ENCODE data around the gene PRIMPOL.
"Not testable (repeated sequence)": the region's sequence is repeated elsewhere in the genome, so short reads cannot be mapped to it uniquely, and the experiment has no call there.

The PRIMPOL gene

DNA sequence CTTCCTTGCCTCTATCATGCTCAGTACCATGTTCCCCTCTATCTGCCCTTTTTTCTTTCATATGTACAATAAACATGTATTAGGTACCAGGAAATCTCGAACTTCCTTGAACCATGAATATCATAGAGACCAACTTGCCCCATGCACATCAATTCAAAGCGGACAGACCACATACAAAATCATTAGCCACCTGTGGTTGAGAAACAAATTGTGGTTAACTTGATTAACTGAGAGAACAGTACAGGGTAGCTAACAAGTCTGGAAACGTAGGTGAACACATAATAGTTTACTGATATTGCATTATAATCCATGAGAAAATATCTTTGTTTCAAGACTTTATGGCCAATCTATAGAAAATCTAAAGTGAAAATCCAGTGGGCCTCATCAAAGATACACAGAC, 8.5 kb upstream of the PRIMPOL start:
- DNase-seq = no peak

DNA sequence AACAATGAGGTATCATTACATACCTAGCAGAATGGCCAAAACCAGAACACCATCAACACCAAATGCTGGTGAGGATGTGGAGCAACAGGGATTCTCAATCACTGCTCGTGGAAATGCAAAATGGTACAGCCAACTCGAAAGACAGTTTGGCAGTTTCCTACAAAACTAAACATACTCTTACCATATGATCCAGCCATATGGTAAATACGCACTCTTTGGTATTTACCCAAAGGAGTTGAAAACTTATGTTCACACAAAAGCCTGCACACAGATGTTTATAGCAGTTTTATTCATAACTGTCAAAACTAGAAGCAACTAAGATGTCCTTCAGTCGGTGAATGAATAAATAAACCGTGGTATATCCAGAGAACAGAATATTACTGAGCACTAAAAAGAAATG, 8.1 kb upstream of the PRIMPOL start:
- DNase-seq = no peak

DNA sequence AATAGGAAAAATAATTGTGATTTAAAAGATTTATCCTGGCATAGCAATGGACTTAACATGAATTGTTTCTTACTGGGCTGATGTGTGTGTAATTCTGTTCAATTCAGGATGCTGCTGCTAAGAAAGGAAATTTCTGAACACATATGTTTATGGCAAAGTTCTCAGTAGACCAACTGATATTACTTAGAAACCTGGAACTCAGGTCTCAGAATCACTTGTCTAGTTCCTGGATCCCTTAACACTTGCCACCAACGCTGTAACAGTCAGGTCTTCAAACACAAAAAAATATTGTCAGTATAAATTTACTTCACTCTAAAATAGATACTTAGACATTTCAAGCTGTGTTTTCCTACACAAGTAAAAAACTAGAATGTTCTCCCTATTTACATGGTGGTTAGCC, 5.8 kb upstream of the PRIMPOL start:
- DNase-seq = no peak

DNA sequence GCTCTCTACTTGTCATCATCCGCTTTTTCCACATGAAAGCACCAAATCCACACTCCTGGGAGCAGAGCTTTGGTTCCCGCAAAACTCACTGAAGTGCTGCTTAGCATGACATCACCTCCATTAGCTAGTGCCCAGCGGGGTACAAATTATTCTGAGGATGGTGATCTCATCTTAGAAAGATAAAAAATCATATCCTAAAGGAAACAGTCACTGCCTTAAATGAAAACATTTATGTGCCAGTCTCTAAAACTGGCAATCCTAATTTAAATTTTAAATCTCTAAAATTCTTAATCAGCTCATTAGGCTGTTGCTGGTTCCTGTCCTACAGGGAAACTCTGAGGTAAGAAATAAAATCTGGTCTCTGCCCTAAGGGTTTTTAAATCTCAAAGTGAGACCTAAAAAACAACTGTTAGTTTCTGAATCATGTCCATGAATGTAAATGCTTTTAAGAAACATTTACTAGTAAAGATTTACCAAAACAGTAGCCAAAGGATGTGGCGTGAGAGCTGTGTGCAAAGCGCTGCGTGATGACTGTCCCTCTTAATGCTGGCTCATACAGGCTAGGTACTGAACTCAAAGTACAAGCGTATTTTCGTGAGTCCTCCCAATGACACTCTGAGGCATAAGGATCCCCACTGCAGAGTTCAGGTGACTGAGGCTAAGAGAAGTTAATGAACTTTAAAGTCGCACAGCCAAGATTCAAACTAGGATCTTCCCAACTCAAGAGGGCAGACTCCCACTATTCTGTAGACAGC, 4.8 kb upstream of the PRIMPOL start:
- no peak for DNase-seq

DNA sequence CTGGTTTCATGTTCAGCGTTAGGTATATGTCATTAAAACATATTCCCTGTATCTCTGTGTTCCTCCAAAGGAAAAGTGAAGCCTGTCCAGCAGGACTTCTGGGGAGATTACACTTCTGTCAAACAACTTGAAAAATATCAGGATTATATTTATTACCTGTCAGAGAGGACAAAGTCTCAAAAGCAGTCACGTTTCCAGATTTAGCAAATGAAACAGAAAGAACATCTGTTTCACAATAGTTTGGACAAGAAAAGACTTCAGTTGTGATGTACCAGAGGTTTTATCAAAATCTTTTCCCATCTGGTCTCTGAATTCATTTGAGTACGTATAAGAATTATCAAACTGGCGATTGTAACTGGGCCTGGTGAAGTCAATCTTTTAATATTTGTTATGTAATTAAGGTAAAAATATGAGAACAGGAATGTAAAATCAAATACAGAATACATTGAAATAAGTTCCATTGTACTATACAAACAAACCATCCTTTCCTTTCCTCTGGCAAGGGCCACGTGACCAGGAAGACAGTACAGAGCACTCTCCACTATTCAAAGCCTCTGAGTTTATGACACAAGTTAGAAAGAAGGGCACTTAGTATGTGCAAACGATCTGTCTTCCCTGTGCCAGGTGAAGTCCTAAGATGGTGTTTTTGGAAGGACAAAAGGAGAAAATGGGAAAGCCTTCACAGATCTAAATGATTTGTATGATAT, 3.5 kb upstream of the PRIMPOL start:
- DNase-seq = no peak

DNA sequence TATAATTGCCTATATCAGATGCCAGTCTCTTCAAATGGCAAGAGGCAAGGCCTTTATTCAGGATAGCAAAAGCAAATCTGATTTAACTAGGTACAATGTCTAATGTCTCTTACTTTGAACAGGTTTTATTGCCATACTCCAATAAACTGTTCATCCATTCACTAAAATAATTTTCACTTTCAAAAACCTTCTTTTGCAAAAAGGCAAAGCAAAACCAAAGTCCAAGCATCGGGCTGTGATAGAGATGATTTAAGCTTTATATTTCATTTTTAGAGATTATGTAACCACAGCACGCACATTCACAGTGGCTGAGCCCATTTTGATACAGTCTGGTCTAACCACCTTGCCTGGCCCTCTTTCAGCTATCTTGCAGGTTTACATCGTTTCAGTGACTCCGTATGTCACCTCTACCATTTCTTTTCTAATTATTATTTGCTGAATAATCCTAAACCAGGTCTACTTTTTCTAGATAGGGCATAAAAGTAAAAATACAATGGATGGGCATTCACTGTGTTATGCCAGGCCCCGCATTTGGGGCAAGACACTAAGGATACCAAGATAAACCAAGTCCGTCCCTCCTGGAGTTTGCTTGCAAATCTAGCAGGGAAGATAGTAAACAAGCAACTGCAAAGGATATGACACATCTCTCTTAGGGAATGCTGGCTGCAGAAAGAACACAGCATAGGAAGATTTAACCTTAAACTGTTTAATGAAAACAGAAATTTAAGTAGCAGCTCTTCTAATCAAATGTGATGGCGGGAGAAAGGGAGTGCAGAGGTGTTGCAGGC, 2.1 kb upstream of the PRIMPOL start:
- no peak for DNase-seq

DNA sequence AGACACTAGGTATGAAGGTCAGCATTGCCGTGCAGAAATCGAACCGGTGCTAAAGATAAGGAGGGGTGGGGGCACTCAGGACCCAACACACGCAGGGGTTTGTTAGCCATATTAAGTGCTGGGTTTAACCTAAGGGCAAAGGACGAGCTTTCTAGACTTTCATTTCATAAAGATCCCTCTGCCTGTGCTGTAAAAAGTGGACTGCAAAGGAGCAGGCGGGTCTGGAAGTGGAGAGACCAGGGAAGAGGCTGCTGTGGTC, 1.6 kb upstream of the PRIMPOL start:
- DNase-seq = no peak

DNA sequence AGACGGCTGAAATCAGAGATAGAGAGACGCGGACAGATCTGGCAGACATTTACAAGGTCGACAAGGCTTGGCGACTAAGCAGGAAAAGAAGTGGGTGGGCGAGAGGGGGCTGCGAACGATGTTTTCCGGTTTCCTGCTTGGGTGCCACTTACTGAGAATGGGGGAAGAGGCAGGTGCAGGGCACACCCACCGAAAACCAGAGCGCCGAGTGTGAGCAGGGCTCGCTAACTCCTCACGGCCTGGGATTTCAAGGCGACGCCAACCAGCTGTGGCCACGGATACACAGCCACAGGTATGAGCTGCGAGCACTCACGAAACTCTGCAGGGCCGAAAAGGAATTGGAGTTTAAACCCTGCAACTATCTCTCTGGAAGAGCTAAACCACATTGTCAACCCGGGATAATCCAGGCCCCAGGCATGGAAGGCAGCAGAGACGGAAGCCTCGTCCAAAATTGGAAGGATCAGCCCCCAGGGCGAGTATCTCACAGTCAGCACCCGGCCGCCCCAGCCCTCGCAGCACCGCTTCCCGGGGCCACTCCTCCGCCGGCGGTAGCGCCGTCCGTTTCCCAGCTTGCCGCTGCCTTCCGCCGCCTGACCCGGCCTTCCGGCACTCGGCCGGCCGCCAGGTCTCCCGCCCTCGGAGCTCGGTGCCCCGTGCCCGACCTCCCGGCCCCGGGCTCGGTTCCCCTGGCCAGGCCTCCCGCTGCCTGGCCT, 1.1 kb upstream of the PRIMPOL start:
- DNase-seq = peak; percentile 76

DNA sequence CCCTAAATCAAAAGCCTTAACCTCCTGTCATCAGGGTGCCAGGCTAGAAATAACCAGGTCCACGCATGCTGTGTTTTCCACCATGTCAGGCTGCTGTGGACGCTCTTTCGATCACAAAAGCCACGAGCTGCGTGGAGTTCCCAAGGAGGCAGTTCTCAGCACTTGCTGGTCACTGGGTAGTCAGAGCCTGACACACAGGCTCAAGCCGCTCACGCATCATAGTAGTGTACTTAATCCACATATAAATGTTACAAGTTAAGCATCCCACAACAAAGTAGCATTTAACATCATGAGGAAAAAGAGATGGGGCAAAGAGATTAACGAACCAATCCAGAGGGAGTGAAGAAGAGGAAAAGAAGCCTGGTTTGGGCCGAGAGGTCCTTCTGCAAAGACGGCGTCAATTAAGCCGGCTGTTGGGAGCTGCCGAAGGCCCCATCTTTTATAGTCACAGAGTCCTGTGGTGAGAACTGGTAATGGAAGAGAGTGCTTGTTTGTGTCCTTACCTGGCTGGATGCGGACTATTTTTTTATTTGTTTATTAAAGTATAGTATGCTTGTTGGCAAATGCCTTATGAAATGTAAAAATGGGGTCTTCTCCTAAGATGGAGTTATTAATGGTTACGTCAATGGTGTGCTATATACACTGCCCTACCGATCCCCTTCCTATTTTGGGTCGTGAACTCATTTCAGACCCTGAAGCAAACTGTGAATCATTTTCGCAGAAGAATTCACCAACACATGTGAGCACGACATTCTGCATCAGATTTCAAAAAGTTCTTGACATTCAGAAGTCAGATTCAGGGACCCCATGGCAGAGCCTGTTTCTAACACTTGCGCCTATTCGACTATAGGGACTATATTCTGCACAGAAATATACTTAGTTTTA, 675 bp downstream of the PRIMPOL start:
- peak; percentile 21 for DNase-seq

DNA sequence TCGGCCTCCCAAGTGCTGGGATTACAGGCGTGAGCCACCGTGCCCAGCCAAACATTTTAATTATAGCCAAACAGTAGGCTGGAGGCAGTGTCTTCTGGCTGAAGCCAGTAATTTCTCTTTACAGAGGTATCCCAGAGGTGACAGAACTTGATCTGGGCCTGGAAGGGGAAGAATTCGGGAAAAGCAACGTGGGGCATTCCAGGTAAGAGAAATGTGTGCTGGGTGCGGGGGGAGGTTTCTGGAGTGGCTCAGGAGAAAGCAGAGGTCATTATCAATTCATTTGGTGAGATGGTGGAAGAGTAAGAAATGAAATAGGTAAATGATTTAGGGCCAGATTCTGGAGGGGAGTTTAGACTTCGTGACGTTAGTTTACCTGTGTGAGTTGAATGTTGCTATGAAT, 2.4 kb downstream of the PRIMPOL start:
- DNase-seq = no peak

DNA sequence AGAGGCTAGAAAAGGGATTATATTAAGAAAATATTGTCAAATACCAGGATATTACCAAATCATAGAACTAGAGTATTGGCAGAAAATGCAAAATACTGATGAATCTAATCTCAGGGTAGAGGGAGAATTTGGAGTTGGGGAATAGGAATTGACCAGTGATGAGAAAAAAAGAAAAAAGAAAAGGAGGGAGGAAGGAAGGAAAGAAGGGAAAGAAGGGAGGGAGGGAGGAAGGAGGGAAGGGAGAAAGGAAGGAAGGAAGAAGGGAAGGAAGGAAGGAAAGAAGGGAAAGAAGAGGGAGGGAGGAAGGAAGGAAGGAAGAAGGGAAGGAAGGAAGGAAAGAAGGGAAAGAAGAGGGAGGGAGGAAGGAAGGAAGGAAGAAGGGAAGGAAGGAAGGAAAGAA, 3.1 kb downstream of the PRIMPOL start:
- DNase-seq = not testable (repeated sequence)

DNA sequence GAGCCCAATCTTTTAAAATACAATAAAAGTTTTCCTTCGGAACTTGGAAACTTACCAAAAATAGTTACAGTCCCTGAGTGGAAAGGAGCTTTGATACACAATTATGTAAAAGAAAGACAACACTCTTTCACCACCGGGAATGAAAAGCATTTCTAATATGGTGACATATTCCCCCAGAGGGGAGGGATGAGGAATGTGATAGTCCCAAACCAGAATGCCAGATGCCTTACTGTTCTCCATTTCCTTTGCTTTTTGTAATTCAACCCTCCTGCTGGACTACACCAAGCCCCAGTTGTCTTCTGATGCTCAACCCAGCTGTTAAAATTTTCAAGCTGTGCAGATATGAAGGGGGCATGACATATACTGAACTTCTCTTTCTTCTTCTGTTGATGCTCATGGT, 4.1 kb downstream of the PRIMPOL start:
- DNase-seq = peak; percentile 47

DNA sequence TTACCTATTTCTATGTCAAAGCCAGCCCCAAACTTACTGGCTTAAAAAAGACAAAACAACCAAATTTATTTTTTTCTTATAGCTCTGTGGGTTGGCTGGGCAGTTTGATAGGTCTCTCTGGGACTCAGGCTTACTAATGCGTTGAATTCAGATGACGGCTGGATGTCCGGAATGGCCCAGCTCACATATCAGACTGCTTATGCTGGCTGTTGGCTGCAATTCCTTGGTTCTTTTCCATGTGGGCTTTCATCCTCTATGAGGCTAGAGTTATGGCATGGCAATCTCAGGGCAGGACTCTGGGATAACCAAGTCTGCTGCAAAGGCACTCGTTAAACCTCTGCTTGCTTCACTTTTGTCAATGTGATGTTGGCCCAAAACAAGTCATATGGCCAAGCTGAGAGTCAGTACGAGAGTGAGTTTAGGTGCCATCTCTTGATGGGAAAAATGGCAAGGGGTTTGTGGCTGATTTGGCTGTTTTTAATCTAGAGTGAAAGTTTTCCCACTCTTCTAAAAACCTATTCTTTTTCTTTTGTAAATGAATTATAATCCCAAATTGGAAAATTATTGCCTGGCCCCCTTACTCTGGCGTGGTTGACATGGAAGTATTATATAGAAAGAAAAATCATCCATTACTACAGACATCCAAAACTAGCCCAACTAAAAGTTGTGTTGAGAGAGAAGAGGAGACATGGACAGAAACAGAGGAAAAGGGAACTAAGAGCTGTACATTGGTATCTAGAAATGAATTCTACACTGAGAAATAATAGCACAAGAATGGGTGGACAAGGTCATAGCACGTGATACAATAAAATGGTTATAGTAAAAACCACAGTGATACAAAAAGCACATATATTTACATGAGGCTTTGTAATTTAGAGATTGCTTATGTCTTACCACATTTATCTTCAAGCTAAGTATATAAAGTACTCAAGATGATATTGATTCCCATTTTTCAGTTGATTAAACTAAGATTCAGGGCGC, 6.6 kb downstream of the PRIMPOL start:
- peak; percentile 58 for DNase-seq

DNA sequence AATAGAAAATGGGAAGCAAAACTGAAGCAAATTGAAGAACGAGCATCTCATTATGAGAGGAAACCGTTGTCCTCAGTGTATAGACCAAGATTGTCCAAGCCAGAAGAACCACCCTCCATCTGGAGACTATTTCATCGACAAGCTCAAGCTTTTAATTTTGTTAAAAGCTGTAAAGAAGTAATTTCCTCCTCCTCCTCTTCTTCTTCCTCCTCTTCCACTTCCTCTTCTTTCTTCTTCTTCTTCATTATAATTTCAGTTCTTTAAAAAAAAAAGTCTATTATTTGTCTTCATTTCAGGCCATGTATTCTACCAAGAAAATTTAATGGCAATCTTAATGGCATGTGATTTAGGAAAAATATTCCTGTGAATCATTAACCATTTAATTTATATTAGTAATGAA, 7.6 kb downstream of the PRIMPOL start:
- DNase-seq = no peak

DNA sequence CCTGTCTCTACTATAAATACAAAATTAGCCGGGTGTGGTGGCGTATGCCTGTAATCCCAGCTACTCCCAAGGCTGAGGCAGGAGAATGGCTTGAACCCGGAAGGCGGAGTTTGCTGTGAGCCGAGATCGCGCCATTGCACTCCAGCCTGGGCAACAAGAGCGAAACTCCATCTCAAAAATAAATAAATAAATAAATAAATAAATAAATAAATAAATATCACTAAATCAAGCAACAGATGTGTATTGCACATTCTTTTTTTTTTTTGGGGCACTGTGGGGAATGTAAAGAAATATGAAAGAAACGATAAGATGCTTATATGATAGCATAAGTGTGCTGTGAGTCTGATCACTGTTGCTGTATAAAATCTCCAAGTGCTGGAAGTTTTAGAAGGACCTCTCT, 8.3 kb downstream of the PRIMPOL start:
- not testable (repeated sequence) for DNase-seq

DNA sequence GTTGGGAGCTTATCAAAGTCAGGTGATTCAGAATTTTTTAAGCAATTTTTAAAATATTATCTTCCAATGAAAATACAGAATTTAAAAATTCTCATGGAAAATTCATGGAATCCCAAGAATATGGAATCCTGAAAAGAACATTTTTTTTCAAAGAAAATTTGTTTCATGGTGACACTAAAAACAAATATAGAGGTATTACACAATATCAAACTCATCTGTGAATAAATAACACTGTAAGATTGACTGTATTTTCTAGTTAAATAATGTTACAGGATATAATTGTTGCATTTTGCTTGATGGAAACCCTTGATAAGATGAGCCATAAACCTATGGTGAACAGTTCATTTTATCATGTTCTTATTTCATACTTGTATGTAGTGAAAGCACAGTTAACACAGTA, 11.4 kb downstream of the PRIMPOL start:
- DNase-seq = no peak

DNA sequence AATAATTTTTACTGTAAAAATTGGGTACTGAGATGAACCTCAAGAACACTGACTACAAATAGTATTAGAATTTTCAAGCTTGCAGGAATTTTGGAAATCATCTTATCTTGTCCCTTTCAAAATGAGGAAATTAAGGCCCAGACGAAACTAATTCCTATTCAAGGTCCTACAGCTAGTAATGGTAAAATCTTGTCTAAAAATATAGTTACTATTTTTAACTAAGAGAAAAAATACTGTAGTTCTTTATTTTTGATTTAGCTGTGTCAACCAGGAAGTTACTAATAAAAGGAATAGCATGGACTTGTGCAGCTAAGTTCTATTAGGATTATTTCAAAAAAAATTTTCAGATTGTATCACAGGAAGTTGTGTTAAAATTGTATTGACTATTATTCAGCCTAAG, 12.7 kb downstream of the PRIMPOL start:
- no peak for DNase-seq

DNA sequence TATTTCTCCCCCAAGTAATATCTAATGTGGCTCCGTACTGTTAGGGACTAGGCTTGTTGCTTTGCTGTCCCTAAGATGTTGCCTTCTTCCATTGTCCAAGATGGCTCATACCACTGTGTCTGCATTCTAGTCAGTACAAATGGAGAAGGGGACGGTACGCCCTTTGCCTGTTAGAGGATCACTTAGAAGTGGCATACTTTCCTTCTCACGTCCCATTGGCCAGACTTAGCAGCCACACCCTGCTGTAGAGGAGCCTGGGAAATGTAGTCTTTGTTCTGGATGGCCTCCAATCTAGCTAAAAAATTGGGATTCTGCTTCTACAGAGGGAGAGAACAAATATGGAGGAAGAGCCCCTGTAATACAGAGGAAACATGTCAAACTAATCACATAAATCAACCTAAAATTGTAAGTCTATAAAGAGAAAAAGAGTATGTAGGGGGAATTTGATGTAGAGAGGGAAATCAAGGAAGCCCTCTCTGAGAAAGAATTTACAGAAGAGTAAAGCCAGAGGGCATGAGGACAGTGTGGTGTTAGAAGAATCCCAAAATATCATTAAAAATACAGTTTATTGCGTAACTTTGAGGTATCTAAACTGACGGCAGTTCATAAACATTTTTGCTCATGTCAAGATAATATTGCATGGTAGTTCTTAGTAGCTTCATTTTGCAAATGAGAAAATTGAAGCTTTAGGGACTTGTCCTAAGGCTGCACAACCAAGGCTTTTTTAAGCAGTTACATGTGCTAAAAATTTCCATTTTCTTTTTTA, 15.1 kb downstream of the PRIMPOL start:
- no peak for DNase-seq

DNA sequence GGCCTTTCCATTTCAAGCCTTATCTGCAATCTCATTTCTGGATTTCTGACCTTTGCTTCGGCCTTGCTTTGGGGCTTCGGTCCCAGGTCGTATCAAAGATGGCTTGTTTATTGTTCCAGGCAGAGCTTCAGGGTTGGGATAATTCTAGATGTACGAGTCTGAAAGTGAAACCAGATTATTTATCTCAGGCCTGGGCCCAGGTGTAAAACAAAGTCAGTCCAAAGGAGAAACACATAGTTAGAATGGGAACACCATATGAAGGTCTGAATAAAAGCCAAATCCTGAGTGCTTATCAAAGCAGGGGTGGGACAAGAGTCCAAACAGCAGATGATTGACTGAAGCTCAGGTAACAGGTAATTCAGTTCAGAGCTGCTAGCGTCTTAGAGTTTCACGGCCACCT, 17.1 kb downstream of the PRIMPOL start:
- no peak for DNase-seq

DNA sequence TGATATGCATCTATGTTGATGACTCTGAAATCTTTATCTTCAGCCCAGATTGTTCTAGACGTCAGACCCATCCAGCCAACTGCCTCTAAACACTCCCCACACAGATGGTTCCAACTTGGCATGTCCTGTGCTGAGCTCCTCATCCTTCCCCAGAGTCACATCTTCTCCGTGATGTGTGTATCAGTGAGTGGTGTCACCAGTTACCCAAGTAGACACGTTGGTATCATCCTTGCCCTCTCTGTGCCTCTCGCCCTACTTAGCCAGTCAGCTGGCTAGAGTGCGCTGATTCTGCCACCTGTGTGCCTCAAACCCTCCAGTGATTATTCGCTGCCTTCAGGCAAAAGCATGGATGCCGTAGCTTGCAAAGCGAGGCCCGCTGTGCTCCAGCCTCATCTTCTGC, 18.6 kb downstream of the PRIMPOL start:
- no peak for DNase-seq

All from right hindlimb (tissue), 1 donor.